Mesodermal cell (in vitro differentiated cells): Measurements from ENCODE around the gene MELTF.

Experiments used
- H3K27ac ChIP-seq: 2 replicates; pipeline ENCODE4 v1.7.0; 2013; ENCODE audit warnings: mild to moderate bottlenecking, low read depth, low read length, moderate library complexity; ENCODE audit not compliant: severe bottlenecking
- H3K36me3 ChIP-seq: 2 replicates; pipeline ENCODE4 v1.7.1; 2013; ENCODE audit warnings: mild to moderate bottlenecking, low read length, moderate library complexity; ENCODE audit not compliant: control insufficient read depth, insufficient read depth
- H3K4me1 ChIP-seq: one replicate; pipeline ENCODE4 v1.7.1; 2013; ENCODE audit warnings: mild to moderate bottlenecking, low read length; ENCODE audit not compliant: insufficient read depth, control insufficient read depth, poor library complexity, severe bottlenecking
- H3K4me3 ChIP-seq: 2 replicates; pipeline ENCODE4 v1.7.0; 2013; ENCODE audit warnings: low read length, control low read depth, mild to moderate bottlenecking; ENCODE audit not compliant: insufficient read depth, poor library complexity, severe bottlenecking; ENCODE audit errors: extremely low read depth
- H3K9me3 ChIP-seq: 2 replicates; pipeline ENCODE4 v1.7.1; 2013; ENCODE audit warnings: mild to moderate bottlenecking, low read length, moderate library complexity; ENCODE audit not compliant: control insufficient read depth
- WGBS, 2 experiments: methylation state at CpG; one replicate each; pipeline ENCODE4 v1.1.5; 2013; ENCODE audit warnings: missing lambda C conversion rate in 2 of 2; ENCODE audit not compliant: insufficient coverage in 2 of 2; 5-methylcytosine and 5-hydroxymethylcytosine counted together

The MELTF gene

DNA sequence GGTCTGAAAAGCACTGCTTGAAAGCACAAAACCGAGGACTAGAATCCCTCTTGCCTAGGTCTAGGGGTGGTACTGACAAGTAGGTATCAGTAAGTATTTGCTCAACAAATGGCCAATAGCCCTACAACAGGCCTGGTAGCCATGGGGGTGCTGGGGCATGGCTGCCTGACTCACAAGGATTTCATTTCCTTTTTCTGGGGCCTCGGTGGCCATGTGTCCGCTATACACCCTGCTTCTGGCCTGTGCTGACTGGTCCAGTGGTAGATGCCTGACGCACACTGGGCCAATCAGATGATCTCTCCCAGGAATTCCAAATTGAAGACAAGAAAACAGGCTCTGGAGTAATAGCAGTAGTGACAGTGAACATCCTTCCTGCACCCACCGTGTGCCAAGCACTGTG lies 29.4 kb downstream of the MELTF start:
- H3K36me3 ChIP-seq: no peaks in the 10 kb centered on the region
- no peak overlapping the region for H3K4me3 ChIP-seq

DNA sequence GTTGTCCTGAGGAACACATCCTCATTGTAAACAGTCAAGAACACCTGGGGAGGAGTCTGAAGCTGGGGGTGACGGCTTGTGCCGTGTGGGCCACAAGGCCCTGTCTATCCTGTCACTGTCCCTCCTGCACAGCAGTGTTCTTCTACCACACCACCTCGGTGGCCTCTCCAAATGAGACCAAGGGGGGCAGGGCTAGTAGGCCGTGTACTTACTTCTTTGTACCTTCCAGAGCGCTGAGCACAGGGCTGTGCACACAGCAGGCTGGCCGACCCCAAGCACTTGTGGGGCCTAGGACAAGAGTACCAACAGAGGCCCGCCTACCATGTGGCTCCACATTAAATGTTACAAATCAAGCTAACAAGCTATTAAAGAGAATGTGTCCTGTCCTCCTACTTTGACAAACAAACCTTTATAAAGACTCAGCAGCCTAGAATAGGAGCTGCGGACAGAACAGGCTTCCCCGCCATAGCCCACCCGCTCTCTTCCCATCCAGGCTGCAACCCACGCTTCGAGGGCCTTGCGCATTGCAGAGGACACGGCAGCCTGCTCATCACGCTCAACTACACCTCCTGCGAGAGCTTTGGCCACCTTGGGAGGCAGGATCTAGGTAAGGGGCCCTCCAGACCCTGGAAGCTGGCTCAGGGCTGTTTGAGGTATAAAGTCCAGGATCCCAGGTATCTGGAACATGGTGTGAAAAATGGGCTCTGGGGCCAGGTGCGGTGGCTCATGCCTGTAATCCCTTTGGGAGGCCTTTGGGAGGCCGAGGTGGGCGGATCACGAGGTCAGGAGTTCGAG lies 30.5 kb downstream of the MELTF start:
- Histone ChIP-seq H3K4me1 (no peaks in the 10 kb centered on the region), H3K9me3 (no peaks in the 10 kb centered on the region), H3K4me3 (no peak overlapping the region), H3K27ac (no peak overlapping the region), H3K36me3 (no peaks in the 10 kb centered on the region)
- 92 to 94% methylated on average over 15 to 19 of the region's 21 CpGs for WGBS, 2 experiments

More for the DNA sequence above, 29.4 kb downstream of the MELTF start:
- 94 to 100% methylated on average over 4 to 5 of the region's 5 CpGs for WGBS, 2 experiments
- Histone ChIP-seq H3K4me1 (no peaks in the 10 kb centered on the region), H3K9me3 (no peaks in the 10 kb centered on the region), H3K27ac (no peak overlapping the region)

DNA sequence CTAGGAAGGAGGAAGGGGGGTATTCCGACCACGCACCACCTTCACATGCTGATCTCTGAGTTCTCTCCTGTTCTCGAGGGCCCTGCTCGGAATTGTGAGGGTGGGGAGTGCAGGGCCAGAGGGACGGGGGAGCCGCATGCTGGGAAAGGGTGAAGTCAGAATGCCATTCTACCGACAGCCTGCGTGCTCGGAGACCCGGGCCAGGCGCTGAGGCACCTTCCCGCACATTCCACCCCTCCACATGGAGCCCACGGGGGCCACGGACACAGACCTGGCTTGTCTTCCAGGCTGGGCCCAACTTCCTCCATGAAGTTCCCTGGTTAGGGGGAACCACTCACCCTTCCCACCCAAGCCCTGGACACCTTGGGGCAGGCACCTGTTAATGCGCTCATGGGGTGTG lies 32.3 kb downstream of the MELTF start:
- Histone ChIP-seq H3K36me3 (no peaks in the 10 kb centered on the region), H3K4me1 (no peaks in the 10 kb centered on the region), H3K4me3 (no peak overlapping the region), H3K27ac (no peak overlapping the region), H3K9me3 (no peaks in the 10 kb centered on the region)
- 88 to 92% methylated on average over 10 to 15 of the region's 15 CpGs for WGBS, 2 experiments

DNA sequence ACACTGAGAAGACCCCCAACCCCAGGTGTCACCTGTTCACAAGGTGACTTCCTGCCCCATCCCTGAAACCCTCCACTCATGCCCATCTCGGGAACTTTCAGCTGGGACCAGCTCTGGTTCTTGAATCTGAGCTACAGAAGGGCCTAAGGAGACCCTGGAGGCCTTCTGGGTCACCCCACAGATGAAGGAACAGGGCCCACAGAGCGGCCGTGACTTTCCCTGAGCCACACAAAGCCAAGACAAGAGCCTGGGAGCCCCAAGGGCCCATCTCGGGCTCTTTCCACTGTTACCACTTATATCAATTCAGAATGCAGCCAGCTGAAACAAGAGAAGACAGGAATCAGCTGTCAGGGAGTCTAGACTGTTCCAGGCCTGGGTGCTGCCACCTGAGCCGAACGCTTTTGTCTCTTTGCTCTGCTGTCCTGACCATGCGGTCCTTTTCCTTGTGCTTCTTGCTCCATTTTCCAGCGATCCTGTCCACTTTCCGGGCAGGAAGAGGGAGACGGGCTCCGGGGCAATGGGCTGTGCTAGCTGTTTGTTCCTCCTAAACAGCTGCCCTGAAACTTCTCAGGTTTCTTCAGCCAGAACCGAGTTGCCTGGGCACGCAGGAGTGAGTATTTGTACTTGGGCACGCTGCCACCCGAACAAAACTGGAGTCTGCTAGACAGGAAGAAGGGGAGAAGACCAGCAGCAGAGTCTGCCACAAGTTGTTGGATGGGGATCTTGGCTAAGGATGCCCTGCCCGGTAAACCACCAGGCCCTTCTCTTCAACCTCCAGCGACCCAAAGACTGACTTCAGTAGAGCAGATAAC lies 33.0 kb downstream of the MELTF start:
- WGBS, 2 experiments: 88 to 89% methylated on average over 15 of the region's 17 CpGs
- H3K4me3 ChIP-seq: no peak overlapping the region
- H3K27ac ChIP-seq: no peak overlapping the region
- H3K4me1 ChIP-seq: no peaks in the 10 kb centered on the region
- no peaks in the 10 kb centered on the region for H3K36me3 ChIP-seq
- no peaks in the 10 kb centered on the region for H3K9me3 ChIP-seq

DNA sequence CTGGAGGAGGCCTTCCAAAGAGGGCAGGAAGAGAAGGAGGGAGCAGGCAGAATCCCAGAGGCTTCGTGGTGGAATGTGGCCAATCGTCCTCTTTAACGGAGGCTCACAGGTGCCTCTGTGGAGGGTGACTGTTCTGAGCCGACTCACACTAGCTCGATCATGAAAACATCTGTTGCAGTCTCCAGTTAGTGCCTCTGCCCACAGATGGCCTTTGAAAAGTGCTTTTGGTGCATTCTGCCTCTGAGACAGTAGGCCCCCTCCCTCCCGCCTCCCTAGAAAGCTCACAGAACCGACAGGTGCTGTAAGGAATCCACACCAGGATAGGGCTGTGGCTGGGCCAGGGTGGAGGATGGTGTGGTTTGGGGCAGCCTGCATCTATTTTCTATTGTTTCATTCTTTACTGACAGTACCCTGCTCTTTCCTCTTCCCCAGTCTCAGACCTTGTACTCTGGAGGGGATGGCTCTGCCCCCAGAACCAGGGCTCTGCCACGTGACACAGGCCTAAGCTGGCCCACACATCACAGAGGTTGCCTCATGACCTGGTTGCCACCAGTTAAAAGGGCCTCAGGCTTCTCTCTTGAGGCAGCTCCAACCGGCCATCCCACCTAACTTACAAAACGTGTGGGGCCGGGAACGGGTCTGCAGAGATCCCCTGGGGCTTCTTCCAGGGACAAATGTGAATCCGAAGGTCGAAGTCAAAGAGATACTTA lies 33.8 kb downstream of the MELTF start:
- Histone ChIP-seq H3K4me3 (no peak overlapping the region), H3K9me3 (no peaks in the 10 kb centered on the region), H3K27ac (no peak overlapping the region), H3K4me1 (no peaks in the 10 kb centered on the region), H3K36me3 (no peaks in the 10 kb centered on the region)
- WGBS, 2 experiments: 91 to 94% methylated on average over 8 to 12 of the region's 14 CpGs

DNA sequence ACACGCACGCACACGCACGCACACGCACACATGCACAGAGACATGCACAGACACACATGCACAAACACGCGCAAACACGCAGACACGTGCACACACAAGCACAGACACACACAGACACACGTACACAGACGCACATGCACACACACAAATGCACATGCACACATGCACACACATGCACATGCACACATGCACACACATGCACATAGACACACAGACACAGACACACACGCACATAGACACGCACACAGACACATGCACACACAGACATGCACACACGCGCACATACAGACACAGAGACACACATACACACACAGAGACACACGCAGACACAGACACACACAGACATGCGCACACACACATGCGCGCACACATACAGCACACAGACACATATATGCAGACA lies 34.6 kb downstream of the MELTF start:
- H3K4me3 ChIP-seq: no peak overlapping the region
- no peaks in the 10 kb centered on the region for H3K36me3 ChIP-seq
- 90 to 94% methylated on average over 10 to 18 of the region's 19 CpGs for WGBS, 2 experiments
- H3K27ac ChIP-seq: no peak overlapping the region
- no peaks in the 10 kb centered on the region for H3K4me1 ChIP-seq
- no peaks in the 10 kb centered on the region for H3K9me3 ChIP-seq

DNA sequence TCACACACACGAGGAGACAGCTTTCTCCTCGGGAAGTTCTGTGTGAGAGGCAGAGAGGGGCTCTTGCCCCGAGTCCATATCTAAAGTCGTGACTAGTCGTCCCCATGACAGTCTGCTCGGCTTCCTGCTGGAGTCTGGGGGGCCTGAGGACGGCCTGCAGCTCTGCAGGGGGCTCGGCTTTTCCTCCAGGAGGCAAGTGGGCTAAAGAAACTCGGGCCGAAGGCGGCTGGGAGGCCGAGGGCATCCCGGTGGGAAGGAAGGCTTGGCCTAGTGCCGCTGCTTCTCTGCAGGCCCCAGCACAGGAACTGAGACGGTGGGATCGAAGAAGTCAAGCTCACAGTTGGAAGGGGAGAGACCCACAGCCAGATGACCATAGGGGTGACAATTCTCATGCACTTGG lies 35.6 kb downstream of the MELTF start:
- no peak overlapping the region for H3K4me3 ChIP-seq
- H3K27ac ChIP-seq: no peak overlapping the region
- H3K4me1 ChIP-seq: no peaks in the 10 kb centered on the region
- no peaks in the 10 kb centered on the region for H3K36me3 ChIP-seq
- no peaks in the 10 kb centered on the region for H3K9me3 ChIP-seq
- 63 to 65% methylated on average over 15 to 16 of the region's 16 CpGs for WGBS, 2 experiments

DNA sequence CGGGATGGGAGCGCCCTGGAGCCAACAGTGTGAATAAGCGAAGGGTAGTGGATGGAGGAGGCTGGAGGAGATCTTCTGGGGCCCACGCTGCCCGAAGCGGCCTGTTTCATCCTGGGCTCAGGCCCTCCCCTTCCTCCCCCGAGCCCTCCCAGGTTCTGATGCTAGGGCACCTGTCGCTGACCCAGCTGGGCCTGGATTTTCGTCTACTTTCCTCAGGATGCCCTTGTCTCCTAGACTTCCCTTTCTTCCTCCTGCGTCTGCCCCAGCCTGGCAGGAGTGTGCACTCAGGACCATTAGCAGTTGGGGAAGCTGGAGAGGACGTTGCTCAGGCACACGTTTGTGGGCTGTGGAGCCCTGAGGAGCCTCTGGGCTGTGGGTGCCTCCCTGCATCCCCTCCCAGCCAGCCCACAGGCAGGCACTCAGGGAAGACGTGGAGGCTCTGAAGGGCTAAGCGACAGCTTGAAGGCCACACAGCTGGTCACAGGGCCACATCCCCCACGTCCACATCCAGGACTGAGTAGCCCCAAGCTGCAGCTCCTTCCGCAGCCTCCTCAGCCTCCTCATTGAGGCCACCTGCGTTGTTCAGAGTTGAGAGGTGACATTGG lies 37.1 kb downstream of the MELTF start:
- Histone ChIP-seq H3K4me3 (no peak overlapping the region), H3K9me3 (no peaks in the 10 kb centered on the region), H3K36me3 (no peaks in the 10 kb centered on the region), H3K4me1 (peaks cover 5% of the 10 kb centered on the region), H3K27ac (no peak overlapping the region)
- 95 to 96% methylated on average over 11 to 14 of the region's 17 CpGs for WGBS, 2 experiments

DNA sequence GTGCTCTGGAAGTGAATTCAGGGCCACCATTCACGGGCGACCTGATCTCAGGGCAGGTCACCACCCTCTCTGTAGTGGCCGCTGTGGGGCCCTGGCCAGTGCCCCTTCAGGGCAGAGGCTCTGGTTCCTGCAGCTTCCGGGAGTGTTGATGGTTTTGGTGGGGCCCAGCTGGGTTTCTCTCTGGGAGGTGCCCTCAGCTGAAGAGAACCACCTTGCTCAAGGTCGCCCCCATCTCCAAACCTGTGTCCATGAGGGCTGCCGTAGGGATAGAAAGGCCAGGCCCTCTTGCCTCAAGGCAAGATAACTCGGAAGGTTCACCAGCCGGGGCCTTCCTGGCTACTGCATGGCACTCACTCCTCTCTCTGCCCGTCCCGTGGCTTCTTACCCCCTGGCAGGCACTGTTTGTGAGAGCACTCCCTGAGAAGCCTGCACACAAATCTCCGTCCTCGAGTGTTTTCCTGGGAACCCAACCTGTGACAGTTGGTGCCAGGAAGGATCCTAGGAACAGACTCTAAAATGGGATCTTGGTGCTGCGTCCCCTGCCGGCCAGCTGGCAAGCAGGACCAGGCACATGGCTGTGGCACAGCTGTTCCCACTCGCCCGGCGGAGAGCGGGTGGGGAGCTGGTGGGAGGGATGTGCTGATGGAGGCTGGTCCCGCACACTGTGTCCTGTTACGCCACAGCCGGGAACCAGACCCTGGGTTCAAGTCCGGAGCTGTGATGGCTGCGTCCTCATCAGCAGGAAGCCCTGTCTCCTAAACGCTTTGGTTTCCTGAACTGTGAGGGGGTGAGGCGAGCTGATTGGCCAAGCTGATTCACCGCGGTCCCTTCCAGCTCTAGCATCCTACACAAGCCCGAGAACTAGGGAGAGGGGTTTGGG lies 37.8 kb downstream of the MELTF start:
- Histone ChIP-seq H3K36me3 (no peaks in the 10 kb centered on the region), H3K27ac (no peak overlapping the region), H3K9me3 (no peaks in the 10 kb centered on the region), H3K4me3 (no peak overlapping the region), H3K4me1 (peaks cover 5% of the 10 kb centered on the region)
- 87 to 95% methylated on average over 18 to 27 of the region's 28 CpGs for WGBS, 2 experiments

DNA sequence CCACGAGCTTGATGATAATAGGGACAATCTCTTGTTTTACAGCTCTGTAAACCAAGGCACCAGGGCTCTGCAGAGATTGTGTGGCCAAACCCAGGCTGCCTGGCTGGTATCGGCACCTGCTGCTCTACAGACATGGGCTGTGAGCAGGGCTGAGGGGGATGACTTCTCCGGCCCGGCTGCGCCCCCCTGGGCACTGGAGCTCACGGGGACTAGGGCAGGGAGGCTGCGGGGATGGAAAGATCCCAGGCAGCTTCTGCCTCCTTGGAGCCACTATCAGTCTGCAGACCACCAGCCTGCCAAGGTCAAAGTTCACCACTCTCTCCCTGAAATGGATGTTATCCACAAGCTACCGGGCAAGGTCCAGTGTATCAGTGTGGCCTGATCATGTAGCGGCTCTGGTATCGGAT lies 39.0 kb downstream of the MELTF start:
- H3K27ac ChIP-seq: no peak overlapping the region
- WGBS, 2 experiments: 89 to 96% methylated on average over 9 to 10 of the region's 10 CpGs
- no peak overlapping the region for H3K4me3 ChIP-seq
- no peaks in the 10 kb centered on the region for H3K36me3 ChIP-seq
- peaks cover 5% of the 10 kb centered on the region for H3K4me1 ChIP-seq
- H3K9me3 ChIP-seq: no peaks in the 10 kb centered on the region
